GM21528 (cell line): ENCODE measurements around the gene NECTIN1.

Experiments used
- ATAC-seq: cut with Tn5 transposase; IDR thresholded peaks from one replicate; pipeline ENCODE4 v1.9.1; 2021; ENCODE audit warnings: mild to moderate bottlenecking, moderate library complexity; ENCODE audit not compliant: unreplicated experiment, low FRiP score

NECTIN1 gene

GRCh38 chr11:119716582-119717498 lies 12.2 kb downstream of the NECTIN1 start:
- no peak for ATAC-seq

GRCh38 chr11:119714590-119714989 lies 14.4 kb downstream of the NECTIN1 start:
- no peak for ATAC-seq

GRCh38 chr11:119714189-119714588 lies 14.8 kb downstream of the NECTIN1 start:
- ATAC-seq, result no peak

GRCh38 chr11:119713359-119714040 lies 15.5 kb downstream of the NECTIN1 start:
- no peak for ATAC-seq

GRCh38 chr11:119712459-119713358 lies 16.3 kb downstream of the NECTIN1 start:
- no peak for ATAC-seq

GRCh38 chr11:119712006-119712405 lies 17.0 kb downstream of the NECTIN1 start:
- ATAC-seq, result no peak

GRCh38 chr11:119711476-119711875 lies 17.5 kb downstream of the NECTIN1 start:
- no peak for ATAC-seq

- ATAC-seq, result no peak
Measured at GRCh38 chr11:119710417-119710816, 18.6 kb downstream of the NECTIN1 start.

GRCh38 chr11:119709638-119710346 lies 19.2 kb downstream of the NECTIN1 start:
- ATAC-seq, result no peak

GRCh38 chr11:119709171-119709570 lies 19.8 kb downstream of the NECTIN1 start:
- ATAC-seq, result no peak

GRCh38 chr11:119708384-119708783 lies 20.6 kb downstream of the NECTIN1 start:
- no peak for ATAC-seq

GRCh38 chr11:119706887-119707286 lies 22.1 kb downstream of the NECTIN1 start:
- no peak for ATAC-seq

GRCh38 chr11:119706029-119706428 lies 23.0 kb downstream of the NECTIN1 start:
- no peak for ATAC-seq

GRCh38 chr11:119705362-119705761 lies 23.6 kb downstream of the NECTIN1 start:
- ATAC-seq, result no peak

GRCh38 chr11:119704849-119705248 lies 24.2 kb downstream of the NECTIN1 start:
- no peak for ATAC-seq

GRCh38 chr11:119701591-119702549 lies 27.1 kb downstream of the NECTIN1 start:
- no peak for ATAC-seq

GRCh38 chr11:119700536-119701346 lies 28.3 kb downstream of the NECTIN1 start:
- ATAC-seq, result no peak

- no peak for ATAC-seq
Measured at GRCh38 chr11:119700030-119700429, 29.0 kb downstream of the NECTIN1 start.
